Activated T-helper 1 cell treated with anti-CD3 and anti-CD28 coated beads, Interleukin-12 subunit alpha, Interleukin-12 subunit beta, Interleukin-2, Interleukin-4 antibody, amounts not matched to agents 30 ng/mL and 10 ng/mL and 1 ng/mL, durations not matched to agents 14 hours and 24 hours and 36 hours (primary cell): ENCODE results near the gene TNS1. TPM values are rescaled to one million over a fixed set of nuclear protein-coding genes. Genes with fewer than 3 reads are reported as not detected.

Source experiments
- DNase-seq: peaks from one replicate; pipeline ENCODE4 v3.0.0; 2021; ENCODE audit warnings: low spot score
- H3K27ac Mint-ChIP-seq: one replicate; pipeline ENCODE4 v1.8.0; 2021; ENCODE audit warnings: mild to moderate bottlenecking, mixed read lengths
- H3K27me3 Mint-ChIP-seq: one replicate; pipeline ENCODE4 v1.8.0; 2022; ENCODE audit warnings: mild to moderate bottlenecking, moderate library complexity, mixed read lengths; ENCODE audit not compliant: insufficient read depth
- H3K36me3 Mint-ChIP-seq: one replicate; pipeline ENCODE4 v1.8.0; 2021; ENCODE audit warnings: low read depth, mixed read lengths
- H3K4me1 Mint-ChIP-seq: one replicate; pipeline ENCODE4 v1.8.0; 2021; ENCODE audit warnings: low read depth, mixed read lengths
- H3K4me3 Mint-ChIP-seq: one replicate; pipeline ENCODE4 v1.8.0; 2021; ENCODE audit warnings: mild to moderate bottlenecking, moderate library complexity, mixed read lengths
- H3K9me3 Mint-ChIP-seq: one replicate; pipeline ENCODE4 v1.8.0; 2021; ENCODE audit warnings: mixed read lengths
- intact Hi-C: fragments of 100-400 bp; cut with micrococcal nuclease; formaldehyde crosslinking; loops from one replicate; pipeline ENCODE4 v1.15.1; 2024
- total RNA-seq: library from RNA; stranded (reverse); gene quantifications from 2 replicates; pipeline ENCODE4 v1.2.3, GENCODE V29; 2022

The TNS1 gene
- total RNA-seq, 1 donor from 2014 or later: 0.41 TPM

- Mint-ChIP-seq H3K4me3 (no peak overlapping the region), H3K27me3 (no peaks in the 10 kb centered on the region), H3K36me3 (no peaks in the 10 kb centered on the region), H3K27ac (no peak overlapping the region), H3K9me3 (peaks cover 2% of the 10 kb centered on the region), H3K4me1 (peaks cover 6% of the 10 kb centered on the region)
- DNase-seq: no peak
- intact Hi-C loops: no loop called here
These were observed 202.2 kb downstream of the TNS1 start for GRCh38 chr2:217800433-217801114.

GRCh38 chr2:217799563-217800432 is 203.0 kb downstream of the TNS1 start:
- intact Hi-C loops: no loop called here
- no peaks in the 10 kb centered on the region for H3K27me3 Mint-ChIP-seq
- H3K36me3 Mint-ChIP-seq: no peaks in the 10 kb centered on the region

GRCh38 chr2:217798743-217799562 is 203.8 kb downstream of the TNS1 start:
- no peak overlapping the region for H3K4me3 Mint-ChIP-seq
- no peaks in the 10 kb centered on the region for H3K27me3 Mint-ChIP-seq
- intact Hi-C loops: no loop called here
- peaks cover 6% of the 10 kb centered on the region for H3K4me1 Mint-ChIP-seq
- DNase-seq: no peak
- no peaks in the 10 kb centered on the region for H3K36me3 Mint-ChIP-seq
- H3K27ac Mint-ChIP-seq: no peak overlapping the region
- no peaks in the 10 kb centered on the region for H3K9me3 Mint-ChIP-seq

More at GRCh38 chr2:217799563-217800432, 203.0 kb downstream of the TNS1 start:
- Mint-ChIP-seq H3K4me3 (no peak overlapping the region), H3K27ac (no peak overlapping the region), H3K9me3 (no peaks in the 10 kb centered on the region), H3K4me1 (peaks cover 6% of the 10 kb centered on the region)
- DNase-seq: no peak

DNA sequence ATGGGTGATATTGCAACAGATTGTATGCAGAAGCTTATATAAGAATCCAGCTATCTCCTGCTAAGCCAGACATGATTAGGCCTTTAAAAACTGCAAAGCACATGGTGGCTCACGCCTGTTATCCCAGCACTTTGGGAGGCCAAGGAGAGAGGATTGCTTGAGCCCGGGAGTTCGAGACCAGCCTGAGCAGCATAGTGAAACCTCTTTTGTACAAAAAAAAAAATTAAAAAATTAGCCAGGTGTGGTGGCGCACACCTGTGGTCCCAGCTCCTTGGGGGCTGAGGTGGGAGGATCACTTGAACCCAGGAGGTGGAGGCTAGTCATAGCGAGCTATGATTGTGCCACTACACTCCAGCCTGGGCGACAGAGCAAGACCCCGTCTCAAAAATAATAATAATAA is 204.6 kb downstream of the TNS1 start:
- Mint-ChIP-seq H3K4me3 (no peak overlapping the region), H3K27ac (no peak overlapping the region), H3K9me3 (no peaks in the 10 kb centered on the region), H3K36me3 (no peaks in the 10 kb centered on the region), H3K4me1 (peaks cover 6% of the 10 kb centered on the region), H3K27me3 (no peaks in the 10 kb centered on the region)
- intact Hi-C loops: no loop called here
- DNase-seq: no peak

GRCh38 chr2:217797661-217798069 is 205.1 kb downstream of the TNS1 start:
- no peak overlapping the region for H3K4me3 Mint-ChIP-seq
- no peak overlapping the region for H3K27ac Mint-ChIP-seq
- peaks cover 6% of the 10 kb centered on the region for H3K4me1 Mint-ChIP-seq
- intact Hi-C loops: no loop called here
- H3K27me3 Mint-ChIP-seq: no peaks in the 10 kb centered on the region
- no peaks in the 10 kb centered on the region for H3K36me3 Mint-ChIP-seq
- DNase-seq: no peak
- no peaks in the 10 kb centered on the region for H3K9me3 Mint-ChIP-seq

DNA sequence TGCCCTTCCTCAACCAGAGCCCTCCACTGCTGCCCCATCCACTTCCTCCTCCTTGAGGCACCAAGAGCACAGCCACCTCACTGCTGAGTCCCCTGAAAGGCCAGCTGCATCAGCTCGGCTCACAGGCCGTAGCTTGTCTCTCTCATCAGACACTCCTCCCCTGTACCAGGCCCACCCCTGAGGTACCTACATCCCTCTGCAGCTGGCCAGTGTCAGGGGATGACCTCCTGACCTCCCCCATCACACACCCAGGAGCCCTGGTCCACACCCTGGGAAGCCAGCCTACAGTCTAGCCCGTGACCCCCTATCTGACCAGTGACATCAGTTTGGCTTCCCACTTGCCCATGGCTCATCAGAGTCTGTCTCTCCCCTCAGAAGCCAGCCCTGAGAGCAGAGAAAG is 205.6 kb downstream of the TNS1 start:
- intact Hi-C loops: no loop called here
- Mint-ChIP-seq H3K4me1 (peaks cover 6% of the 10 kb centered on the region), H3K27me3 (no peaks in the 10 kb centered on the region), H3K4me3 (no peak overlapping the region), H3K27ac (no peak overlapping the region), H3K36me3 (no peaks in the 10 kb centered on the region), H3K9me3 (no peaks in the 10 kb centered on the region)
- DNase-seq: no peak

- no peaks in the 10 kb centered on the region for H3K27me3 Mint-ChIP-seq
- H3K4me3 Mint-ChIP-seq: no peak overlapping the region
- H3K4me1 Mint-ChIP-seq: peaks cover 14% of the 10 kb centered on the region
- no peak for DNase-seq
- intact Hi-C loops: no loop called here
- no peaks in the 10 kb centered on the region for H3K36me3 Mint-ChIP-seq
- peaks cover 3% of the 10 kb centered on the region for H3K9me3 Mint-ChIP-seq
- H3K27ac Mint-ChIP-seq: no peak overlapping the region
These were observed 206.9 kb downstream of the TNS1 start for GRCh38 chr2:217795706-217796465.

DNA sequence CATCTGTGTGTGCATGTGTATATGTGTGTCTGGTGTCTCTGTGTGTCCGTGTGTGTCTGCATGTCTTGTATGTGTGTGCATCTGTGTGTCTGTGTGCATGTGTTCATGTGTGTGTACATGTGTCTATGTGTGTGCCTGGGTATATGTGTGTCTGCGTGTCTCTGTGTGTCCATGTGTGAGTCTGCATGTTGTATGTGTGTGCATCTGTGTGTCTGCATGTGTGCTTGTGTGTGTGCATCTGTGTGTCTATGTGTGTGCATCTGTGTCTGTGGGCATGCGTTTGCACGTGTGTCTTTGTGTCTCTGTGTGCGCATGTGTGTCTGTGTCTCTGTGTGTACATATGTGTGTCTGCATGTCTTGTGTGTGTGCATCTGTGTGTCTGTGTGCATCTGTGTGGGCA is 207.7 kb downstream of the TNS1 start:
- H3K27me3 Mint-ChIP-seq: no peaks in the 10 kb centered on the region
- DNase-seq: no peak

GRCh38 chr2:217794133-217794986 is 208.4 kb downstream of the TNS1 start:
- H3K27ac Mint-ChIP-seq: no peak overlapping the region
- DNase-seq: no peak
- intact Hi-C loops: no loop called here

More for the DNA sequence above, 207.7 kb downstream of the TNS1 start:
- Mint-ChIP-seq H3K36me3 (no peaks in the 10 kb centered on the region), H3K27ac (no peak overlapping the region), H3K9me3 (peaks cover 3% of the 10 kb centered on the region), H3K4me3 (no peak overlapping the region), H3K4me1 (peaks cover 22% of the 10 kb centered on the region)
- intact Hi-C loops: no loop called here

DNA sequence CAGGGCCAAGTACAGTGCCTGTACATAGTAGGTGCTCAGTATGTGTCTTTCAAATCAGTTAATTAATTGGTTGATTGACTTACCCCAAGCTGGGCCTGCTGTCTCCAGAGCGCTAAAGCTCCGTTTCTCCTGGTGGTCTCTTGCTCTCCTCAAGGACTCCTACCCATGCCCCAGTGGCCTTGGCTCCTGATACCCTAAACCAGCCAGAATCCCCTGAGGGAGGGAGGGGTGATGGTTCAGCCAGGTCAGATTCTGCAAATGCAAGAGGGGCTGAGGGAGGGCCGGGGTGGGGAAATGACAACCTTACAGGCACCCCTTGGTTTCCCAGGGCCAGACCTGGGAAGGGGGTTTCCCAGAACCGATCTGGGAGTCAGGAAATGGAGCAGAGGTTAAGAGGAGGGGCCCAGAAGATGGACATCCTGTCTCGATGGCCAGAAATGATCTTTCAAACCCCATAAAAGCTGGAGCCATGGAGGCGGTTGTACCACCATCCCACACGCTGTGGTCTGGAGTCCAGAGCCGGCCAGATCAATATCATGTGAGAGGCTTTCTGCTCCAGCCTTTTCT is 209.1 kb downstream of the TNS1 start:
- H3K9me3 Mint-ChIP-seq: peaks cover 3% of the 10 kb centered on the region
- no peak for DNase-seq

More at GRCh38 chr2:217794133-217794986, 208.4 kb downstream of the TNS1 start:
- H3K4me3 Mint-ChIP-seq: no peak overlapping the region
- no peaks in the 10 kb centered on the region for H3K36me3 Mint-ChIP-seq
- H3K9me3 Mint-ChIP-seq: peaks cover 3% of the 10 kb centered on the region
- peaks cover 26% of the 10 kb centered on the region for H3K4me1 Mint-ChIP-seq
- no peaks in the 10 kb centered on the region for H3K27me3 Mint-ChIP-seq

DNA sequence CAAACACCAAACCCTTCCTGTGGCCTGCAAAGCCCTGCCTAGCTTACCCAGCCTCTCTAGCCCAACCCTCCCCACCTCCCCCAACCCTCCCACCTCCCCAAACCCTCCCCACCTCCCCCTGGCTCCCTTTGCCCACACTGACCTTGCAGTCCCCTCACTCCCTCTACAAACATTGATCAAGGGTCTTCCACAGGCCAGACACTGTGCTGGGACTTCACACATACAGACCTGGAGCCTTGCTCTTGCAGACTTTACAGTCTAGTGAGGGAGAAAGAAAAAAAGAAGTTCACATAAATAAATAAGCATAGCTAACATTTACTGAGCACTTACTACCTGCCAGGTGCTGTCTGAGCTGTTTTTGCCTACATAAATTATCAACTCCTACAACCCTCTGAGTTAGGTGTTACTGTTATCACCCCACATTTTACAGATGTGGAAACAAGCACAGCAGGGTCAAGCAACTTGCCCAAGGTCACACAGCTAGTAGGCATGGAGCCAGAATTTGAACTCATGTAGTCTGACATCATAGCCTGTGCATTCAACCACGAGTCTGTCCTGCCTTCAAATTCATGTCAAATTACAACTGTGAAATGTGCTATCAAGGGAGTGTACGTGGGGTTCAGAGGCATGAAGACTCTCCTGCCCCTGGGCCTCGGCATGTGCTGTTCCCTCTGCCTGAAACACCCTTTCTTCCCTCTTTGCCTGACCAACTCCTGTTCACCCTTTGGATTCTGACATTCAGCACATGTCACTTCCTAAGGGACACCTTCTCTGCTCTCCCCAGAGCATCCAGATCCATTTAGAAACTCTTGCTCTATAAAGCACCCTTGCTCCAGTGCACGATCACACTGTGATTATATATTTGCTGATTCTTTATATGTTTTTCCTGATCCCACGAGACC is 209.9 kb downstream of the TNS1 start:
- H3K4me3 Mint-ChIP-seq: no peak overlapping the region
- no peaks in the 10 kb centered on the region for H3K27me3 Mint-ChIP-seq
- H3K27ac Mint-ChIP-seq: no peak overlapping the region
- peaks cover 3% of the 10 kb centered on the region for H3K9me3 Mint-ChIP-seq
- peaks cover 26% of the 10 kb centered on the region for H3K4me1 Mint-ChIP-seq
- H3K36me3 Mint-ChIP-seq: no peaks in the 10 kb centered on the region
- no peak for DNase-seq
- intact Hi-C loops: no loop called here

More for the DNA sequence above, 209.1 kb downstream of the TNS1 start:
- intact Hi-C loops: no loop called here
- H3K27ac Mint-ChIP-seq: no peak overlapping the region
- H3K4me1 Mint-ChIP-seq: peaks cover 26% of the 10 kb centered on the region
- no peak overlapping the region for H3K4me3 Mint-ChIP-seq
- no peaks in the 10 kb centered on the region for H3K27me3 Mint-ChIP-seq
- H3K36me3 Mint-ChIP-seq: no peaks in the 10 kb centered on the region
